ENCODE measurements around the gene NT5C1B.

Gene NT5C1B

DNA sequence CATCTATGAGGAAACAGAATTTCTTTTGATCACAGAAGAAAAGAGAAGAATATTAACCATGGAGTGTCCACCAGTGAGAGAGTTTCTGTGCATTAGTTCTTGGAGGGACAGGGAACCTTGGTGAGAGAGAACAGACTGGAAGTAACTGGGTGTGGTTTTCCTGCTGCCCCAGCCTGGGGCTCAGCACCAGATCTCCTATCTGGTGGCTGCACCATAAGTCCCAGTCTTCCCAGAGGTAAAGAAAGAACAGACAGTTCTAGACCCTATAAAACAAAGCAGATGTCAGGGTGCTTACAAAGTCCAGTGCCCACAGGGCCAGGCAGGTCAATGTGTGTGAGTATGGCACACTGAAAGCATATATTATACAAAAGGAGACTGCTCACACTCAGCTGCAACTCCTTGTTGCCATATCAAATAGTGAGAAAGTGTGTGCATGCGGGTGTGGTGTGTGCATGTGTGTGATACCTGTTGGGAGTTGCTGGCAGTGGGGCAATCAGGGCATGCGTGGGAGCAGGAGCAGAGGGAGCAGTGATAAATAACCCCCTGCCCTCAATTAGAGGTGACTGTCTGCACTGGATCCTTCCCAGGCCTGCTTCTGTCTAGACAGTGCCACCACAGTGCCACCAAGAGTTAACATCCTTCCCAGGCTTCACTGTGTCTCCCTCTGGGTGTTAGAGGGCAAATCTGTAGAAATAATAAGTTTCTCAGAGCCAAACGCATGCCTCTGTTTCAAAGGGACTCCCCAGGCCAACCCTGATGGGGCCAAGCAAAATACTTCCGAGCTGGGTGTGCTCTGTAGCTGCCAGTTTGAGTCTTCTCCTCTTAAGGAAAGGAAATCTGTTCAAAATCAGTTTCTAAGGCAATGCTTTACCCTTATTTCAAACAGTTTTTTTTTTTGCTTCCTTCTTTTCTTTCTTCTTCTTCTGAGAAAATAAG lies 74.6 kb downstream of the NT5C1B start:
- DNase-seq (ENCODE audit: low read depth in 2 of 2), result no peak
